Measurements from ENCODE around the gene BLTP1. TPM values are rescaled to one million over a fixed set of nuclear protein-coding genes. Genes with fewer than 3 reads are reported as not detected.
"Not testable (repeated sequence)": the region's sequence is repeated elsewhere in the genome, so short reads cannot be mapped to it uniquely, and the experiment has no call there.

The BLTP1 gene, protein sequence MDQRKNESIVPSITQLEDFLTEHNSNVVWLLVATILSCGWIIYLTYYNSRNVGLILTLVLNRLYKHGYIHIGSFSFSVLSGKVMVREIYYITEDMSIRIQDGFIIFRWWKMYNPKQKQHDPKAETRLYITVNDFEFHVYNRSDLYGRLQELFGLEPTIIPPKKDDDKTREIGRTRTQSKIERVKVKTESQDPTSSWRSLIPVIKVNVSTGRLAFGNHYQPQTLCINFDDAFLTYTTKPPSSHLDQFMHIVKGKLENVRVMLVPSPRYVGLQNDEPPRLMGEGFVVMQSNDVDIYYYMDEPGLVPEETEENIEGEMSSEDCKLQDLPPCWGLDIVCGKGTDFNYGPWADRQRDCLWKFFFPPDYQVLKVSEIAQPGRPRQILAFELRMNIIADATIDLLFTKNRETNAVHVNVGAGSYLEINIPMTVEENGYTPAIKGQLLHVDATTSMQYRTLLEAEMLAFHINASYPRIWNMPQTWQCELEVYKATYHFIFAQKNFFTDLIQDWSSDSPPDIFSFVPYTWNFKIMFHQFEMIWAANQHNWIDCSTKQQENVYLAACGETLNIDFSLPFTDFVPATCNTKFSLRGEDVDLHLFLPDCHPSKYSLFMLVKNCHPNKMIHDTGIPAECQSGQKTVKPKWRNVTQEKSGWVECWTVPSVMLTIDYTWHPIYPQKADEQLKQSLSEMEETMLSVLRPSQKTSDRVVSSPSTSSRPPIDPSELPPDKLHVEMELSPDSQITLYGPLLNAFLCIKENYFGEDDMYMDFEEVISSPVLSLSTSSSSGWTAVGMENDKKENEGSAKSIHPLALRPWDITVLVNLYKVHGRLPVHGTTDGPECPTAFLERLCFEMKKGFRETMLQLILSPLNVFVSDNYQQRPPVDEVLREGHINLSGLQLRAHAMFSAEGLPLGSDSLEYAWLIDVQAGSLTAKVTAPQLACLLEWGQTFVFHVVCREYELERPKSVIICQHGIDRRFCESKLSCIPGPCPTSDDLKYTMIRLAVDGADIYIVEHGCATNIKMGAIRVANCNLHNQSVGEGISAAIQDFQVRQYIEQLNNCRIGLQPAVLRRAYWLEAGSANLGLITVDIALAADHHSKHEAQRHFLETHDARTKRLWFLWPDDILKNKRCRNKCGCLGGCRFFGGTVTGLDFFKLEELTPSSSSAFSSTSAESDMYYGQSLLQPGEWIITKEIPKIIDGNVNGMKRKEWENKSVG (N-terminal part only)
- 41.1 and 50.6 TPM in 2 replicates for total RNA-seq

DNA sequence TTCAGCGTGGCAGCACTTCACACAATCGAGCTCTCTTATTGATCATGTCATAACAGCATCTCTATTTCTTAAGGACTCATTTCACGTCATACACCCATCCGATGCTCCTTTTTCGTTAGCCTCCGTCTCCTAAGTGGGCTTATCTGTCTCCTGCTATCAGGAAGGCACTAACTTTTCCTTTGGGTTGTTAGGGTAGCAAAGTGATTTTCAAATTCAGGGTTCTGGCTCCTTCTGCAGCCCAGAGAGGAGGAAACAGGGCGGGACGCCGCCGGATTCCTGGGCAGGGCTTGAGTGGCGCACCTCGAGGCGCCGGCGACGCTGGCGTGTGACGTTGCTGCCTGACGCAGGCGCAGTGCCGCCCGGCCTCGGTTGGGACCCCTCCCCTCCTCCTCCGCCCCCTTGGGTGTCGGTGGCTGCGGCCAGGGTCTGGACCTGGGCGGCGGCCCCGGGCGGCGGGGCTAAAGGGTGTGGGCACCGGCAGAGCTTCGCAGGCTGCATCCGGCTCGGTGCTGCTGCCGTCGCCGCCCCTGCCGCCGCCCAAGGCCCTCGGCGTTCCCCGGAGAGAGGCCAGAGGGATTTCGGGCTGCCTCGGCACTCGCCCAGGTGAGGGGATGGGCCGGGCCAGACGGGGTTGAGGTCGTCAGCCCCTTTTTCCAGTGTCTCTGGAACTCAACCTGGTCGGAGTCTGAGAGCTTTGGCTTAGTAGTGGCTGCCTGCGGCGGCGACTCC is at the start of gene BLTP1:
BLTP1 (plus strand) TSS at position 350 of the 729 bp plus-strand sequence. CDS start 18,317 bp downstream, outside the sequence.
- DNase-seq (ENCODE audit: extremely low read depth, low read depth, low spot score) = peak; percentile 33

DNA sequence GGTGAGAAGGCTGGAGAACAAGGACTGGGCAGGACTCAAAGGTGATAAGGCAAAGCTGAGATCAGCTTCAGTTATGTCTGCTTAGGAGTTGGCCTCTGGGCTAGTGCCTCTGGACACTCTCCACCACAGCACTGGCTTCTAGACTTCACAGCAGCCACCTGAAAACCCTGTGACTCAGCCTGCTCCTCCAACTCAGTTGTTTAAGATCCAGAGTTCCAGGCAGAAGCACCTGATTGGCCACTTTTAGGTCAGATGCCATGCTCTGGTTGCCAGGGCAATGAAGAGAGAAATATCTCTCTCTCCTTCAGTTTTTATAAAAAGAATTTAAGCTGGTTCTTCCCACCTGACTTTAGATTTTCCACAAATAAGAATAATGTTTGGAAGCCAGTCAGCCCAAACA is 47.9 kb upstream of the BLTP1 start:
- DNase-seq (ENCODE audit: extremely low read depth, low read depth, low spot score) = no peak

DNA sequence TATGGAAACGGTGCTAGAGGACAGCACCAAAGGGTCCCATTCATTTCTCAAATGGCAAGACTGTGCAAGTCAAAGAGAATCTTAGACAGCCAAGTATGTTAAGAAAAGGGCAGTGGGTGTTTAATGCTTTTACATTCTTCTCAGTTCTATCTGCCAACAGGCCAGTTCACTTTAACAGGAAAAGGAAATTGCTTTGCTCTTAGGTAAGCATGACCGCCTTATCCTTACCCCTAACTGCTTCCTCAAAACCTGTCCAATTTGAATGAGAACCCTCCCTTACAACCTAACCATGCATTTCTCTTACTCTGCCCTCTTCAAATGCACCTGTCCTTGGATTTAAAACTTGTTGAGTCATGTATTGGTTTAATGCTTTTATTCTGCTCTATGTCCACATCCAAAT is 44.5 kb upstream of the BLTP1 start:
- no peak for DNase-seq (ENCODE audit: extremely low read depth, low read depth, low spot score)

DNA sequence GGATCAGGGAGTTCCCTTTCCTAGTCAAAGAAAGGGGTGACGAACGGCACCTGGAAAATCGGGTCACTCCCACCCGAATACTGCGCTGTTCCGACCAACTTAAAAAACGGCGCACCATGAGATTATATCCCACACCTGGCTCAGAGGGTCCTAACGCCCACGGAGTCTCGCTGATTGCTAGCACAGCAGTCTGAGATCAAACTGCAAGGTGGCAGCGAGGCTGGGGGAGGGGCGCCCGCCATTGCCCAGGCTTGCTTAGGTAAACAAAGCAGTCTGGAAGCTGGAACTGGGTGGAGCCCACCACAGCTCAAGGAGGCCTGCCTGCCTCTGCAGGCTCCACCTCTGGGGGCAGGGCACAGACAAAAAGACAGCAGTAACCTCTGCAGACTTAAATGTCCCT is 41.8 kb upstream of the BLTP1 start:
- DNase-seq (ENCODE audit: extremely low read depth, low read depth, low spot score) = not testable (repeated sequence)

DNA sequence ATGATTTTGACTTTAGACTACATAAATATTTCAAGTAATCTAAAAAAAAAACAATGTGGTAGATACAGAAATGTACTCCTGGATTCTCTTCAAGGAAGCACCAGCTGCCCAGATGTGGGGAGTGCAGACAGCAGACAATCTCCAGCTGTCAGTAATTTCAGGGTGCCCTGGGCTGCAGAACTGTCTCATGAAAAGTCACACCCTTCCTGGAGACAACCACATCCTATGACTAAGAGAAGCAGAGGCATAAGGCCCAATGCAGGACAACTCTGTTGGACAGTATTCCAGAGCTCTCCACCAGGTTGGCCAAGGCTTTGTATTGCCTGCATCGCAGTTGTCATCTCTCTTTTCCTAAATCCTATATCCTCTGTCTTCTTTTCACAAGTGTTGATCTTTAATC is 34.4 kb upstream of the BLTP1 start:
- DNase-seq (ENCODE audit: extremely low read depth, low read depth, low spot score) = no peak

DNA sequence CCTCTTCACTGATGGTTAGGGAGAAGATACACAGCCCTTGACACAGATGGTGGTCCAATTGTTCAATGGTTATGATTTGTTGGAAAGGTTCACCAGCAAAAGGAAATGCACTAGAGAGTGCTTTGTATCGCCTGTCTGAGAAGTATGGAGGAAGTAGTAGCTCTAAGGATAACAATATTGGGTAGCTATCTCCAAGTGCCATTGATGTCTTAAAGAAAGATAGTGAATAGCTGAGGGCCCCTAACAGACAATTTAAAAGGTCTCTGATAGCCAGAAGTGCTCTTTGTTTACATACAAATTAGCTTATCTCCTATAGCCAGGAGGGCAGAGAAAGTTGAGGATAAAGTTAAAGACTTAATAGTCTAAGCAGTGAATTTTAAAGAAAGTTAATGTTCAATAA is 33.9 kb upstream of the BLTP1 start:
- DNase-seq (ENCODE audit: extremely low read depth, low read depth, low spot score) = no peak

DNA sequence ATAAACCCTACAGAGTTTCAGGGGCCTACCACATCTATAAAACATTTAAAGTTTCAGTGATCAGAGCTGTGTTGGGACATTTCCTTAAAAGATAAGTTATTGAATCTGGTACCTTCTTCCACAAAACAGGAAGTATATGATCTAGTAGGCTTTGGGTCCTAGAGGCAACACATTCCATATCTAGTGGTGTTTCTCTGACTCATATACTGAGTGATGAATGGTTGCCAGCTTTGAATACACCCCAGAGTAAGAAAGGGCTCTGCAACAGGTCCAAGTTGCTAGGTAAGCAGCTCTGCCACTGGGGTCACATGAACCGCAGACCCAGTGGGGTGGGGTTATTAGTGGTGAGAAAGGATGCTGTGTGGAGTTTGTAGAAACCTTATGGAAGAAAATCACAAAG is 32.4 kb upstream of the BLTP1 start:
- DNase-seq (ENCODE audit: extremely low read depth, low read depth, low spot score) = no peak

DNA sequence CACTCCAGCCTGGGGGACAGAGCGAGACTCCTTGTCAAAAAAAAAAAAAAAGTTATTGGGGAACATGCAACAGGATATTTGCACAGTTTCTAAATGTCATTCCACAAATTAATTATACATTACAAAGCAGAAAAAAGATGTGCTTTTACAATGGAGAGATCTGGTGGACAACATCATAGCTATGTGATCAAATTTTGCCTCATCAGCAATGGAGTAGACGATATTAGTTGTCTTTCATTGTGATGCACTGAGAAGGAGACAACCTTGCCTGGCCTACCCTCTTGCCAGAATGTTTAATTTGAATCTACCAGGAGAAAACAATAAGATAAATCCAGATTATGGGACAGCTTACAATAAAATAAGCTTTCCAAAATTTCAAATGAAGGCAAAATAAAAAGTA is 30.5 kb upstream of the BLTP1 start:
- DNase-seq (ENCODE audit: extremely low read depth, low read depth, low spot score) = no peak

DNA sequence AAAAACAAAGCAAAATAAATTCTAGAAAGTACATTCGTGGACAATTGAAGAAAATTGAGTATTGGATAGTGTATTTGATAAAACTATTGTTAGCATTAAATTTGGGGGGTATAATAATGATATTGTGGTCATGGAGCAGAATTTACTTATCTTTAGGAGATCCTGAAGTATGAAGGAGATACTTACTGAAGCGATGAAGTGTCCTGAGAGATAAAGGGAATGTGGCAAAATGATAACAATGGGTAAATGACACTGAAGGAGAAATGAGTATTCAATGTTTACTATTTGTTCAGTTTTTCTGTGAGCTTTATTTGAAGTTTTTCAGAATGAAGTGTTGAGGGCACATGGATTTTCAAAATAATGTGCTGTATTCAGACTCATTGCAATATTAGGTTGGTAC is 30.0 kb upstream of the BLTP1 start:
- DNase-seq (ENCODE audit: extremely low read depth, low read depth, low spot score) = no peak

DNA sequence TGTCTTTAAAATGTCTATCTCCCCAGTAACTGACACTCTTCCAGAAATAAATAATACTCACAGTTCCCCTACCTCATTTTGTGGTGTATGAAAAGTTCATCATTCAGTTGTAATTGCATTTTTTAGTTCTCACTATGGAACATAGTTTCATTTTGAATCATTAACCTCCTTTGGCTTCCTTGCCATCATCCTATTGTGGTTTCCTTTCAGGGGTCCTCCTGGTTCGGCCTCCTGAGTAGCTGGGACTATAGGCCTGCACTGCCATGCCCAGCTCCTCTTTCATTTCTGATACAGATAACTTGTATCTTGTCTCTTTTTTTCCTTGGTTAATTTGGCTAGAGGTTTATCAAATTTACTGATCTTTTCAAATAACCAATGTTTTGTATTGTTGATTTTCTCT is 23.1 kb upstream of the BLTP1 start:
- DNase-seq (ENCODE audit: extremely low read depth, low read depth, low spot score) = no peak

DNA sequence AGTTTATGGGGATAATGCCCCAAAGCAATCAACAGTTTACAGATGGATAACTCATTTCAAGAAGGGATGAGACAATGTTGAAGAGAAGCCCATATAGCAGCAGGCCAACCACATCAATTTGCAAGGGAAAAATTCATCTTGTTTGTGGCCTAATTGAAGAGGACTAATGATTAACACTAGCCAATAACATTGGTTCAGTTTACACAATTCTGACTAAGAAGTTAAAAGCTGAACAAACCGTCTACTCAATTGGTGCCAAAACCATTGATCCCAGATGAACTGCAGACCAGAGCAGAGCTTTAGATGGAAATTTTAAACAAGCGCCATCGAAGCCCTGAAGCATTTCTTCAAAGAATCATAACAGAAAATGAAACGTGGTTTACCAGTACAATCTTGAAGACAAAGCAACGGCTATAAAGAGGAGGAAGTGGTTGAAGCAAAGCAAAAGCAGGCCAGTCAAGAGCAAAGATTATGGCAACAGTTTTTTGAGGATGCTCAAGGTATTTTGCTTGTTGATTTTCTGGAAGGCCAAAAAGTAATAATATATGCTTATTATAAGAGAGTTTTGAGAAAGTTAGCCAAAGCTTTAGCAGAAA is 20.5 kb upstream of the BLTP1 start:
- DNase-seq (ENCODE audit: extremely low read depth, low read depth, low spot score) = no peak

DNA sequence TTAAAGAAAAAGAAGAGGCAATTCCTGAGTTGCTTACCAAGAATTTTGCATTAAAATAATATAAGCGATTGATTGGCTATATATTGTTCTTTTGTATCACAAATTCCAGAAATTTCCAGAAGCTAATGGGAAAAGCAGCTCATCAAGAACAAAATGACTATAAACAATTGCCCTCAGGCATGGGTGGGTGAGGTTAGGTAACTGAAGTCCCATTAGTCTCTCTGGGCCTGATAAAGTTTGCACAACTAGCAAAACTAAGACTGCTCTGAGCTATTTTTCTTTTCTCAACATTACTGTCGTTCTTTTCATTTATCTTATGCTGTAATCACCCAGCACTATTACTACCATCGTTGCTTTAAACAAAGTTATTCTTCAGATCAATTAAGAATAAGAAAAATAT is 19.2 kb upstream of the BLTP1 start:
- no peak for DNase-seq (ENCODE audit: extremely low read depth, low read depth, low spot score)

DNA sequence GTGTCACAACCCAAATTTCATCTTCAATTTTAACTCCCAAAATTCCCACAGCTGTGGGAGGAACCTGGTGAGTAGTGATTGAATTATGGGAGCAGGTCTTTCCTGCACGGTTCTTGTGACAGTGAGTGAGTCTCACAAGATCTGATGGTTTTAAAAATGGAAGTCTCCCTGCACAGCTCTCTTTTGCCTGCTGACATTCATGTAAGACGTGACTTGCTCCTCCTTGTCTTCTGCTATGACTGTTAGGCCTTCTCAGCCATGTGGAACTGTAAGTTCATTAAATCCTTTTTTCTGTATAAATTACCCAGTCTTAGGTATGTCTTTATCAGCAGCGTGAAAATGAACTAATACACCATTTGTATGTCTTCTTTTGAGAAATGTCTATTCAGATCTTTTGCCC is 13.0 kb upstream of the BLTP1 start:
- no peak for DNase-seq (ENCODE audit: extremely low read depth, low read depth, low spot score)

DNA sequence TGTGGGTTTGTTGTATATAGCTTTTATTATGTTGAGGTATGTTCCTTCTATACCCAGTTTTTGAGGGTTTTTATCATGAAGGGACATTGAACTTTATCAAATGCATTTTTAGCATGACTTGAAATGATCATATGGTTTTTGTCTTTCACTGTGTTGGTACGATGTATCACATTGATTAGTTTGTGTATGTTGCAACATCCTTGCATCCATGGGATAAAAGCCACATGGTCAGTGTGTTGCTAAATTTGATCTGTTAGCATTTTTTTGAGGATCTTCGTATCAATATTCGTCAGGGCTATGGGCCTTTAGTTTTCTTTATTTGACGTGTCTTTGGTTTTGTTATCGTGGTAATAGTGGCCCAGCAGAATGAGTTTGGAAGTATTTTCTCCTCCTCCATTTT is 11.3 kb upstream of the BLTP1 start:
- DNase-seq (ENCODE audit: extremely low read depth, low read depth, low spot score) = no peak

DNA sequence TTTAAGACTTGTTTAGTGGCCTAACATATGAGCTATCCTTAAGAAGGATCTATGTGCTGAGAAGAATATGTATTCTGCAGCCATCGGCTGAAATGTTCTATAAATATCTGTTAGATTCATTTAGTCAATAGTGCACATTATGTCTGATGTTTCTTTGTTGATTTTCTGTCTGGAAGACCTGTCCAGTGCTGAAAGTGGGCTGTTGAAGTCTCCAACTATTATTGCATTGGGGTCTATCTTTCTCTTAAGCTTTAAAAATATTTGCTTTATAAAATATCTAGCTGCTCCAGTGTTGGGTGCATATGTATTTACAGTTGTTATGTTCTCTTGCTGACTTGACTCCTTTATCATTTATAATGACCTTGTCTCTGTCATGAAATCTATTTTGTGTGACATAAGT is 9.4 kb upstream of the BLTP1 start:
- no peak for DNase-seq (ENCODE audit: extremely low read depth, low read depth, low spot score)

DNA sequence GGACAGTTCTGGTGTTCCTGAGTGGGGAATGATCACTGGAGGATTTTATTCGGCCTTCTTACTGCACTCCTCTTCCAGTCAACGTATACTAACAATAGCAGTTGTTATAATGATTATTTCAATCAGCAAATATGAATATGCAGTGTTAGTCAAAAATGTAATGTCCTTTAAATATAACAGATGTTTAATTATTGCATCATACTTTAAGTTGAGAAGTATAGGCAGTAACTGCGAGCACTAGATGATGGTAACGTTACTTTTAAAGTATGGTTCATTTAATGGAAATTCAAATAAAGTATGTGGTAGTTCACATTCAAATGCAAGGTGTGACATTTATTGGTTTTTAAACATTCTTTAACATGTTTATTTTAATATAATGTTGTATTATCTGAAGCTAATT is 5.5 kb upstream of the BLTP1 start:
- no peak for DNase-seq (ENCODE audit: extremely low read depth, low read depth, low spot score)

DNA sequence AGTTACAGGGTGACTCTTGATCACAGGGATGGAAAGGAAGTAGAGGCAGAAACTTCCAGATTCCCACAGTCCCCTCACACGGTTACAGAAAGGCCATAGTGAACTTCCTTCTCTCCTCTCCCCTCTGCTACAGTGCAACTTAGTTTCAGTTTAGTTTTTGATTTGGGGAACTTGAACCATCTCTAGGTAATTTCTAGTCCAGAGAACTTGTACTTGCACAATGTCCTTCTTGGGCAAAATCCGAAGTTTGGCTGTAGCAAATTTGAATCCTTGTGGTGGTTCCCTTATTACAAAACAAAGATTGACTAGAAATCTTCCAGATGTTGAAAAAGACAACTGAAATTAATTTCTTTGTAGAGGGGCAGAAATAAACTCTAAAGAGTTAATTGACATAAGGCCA is 1.2 kb upstream of the BLTP1 start:
- DNase-seq (ENCODE audit: extremely low read depth, low read depth, low spot score) = no peak

DNA sequence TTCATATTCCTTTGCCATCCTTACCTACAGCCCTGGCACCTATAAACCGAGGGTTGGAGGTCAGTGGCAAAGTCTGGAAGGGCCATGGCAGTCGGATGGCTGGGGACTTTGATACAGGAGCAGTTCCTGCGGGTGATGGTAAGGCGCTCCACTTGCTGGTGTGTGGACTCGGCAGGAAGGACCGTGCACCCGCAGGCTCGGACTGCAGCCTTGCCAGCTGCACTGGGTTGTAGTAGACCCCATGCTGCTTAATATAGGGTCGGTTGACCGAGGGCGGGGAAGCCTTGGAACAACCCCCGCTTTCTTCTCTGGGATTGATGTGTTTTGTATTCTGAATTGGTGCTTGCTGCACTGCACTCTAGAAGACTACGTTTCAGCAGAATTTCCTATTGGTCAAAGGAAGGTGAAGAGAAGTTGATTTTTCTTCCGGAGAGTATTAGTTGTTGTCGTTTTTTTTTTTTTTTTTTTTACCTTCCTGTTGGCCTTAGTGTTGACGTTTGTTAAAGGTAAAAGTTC is 638 bp downstream of the BLTP1 start:
- no peak for DNase-seq (ENCODE audit: extremely low read depth, low read depth, low spot score)

DNA sequence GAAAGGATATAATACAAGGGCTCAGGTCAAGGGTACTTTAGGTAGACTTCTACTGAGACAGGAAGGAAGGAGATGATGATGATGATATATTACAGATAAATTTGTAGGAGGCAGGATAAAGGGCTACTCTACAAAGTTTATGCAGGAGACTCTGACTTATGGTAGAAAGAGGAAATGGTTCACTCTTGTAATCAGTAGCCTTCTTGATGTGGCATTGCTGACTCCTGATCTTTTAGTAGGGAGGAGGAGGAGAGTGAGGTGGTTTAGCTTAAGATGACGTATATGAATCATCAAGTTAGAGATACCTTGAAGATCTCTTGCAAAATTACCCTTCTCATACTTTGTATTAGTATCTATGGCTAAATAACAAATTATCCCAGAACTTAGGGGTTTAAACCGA is 4.7 kb downstream of the BLTP1 start:
- no peak for DNase-seq (ENCODE audit: extremely low read depth, low read depth, low spot score)

DNA sequence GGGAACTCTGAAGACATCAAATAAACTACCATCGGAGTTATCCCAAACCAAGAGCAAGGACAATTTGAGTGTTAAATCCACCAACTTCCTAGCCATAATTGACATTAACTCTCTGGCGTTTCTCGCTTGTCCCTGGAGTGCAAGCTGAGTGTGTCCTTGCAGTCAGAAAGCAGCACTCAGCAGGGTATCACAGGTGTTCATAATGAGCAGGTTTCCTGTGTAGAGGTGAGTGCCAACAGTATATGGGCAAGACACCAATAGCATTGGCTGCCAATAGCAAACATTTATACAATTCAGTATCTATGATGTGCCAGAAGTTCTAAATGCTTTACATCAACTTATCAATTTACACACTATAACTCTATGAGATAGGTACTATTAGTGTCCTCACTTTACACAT is 11.2 kb downstream of the BLTP1 start:
- no peak for DNase-seq (ENCODE audit: extremely low read depth, low read depth, low spot score)
